Loucy (cell line): Measurements from ENCODE around the gene EZR.

Experiments used
- CTCF ChIP-seq: fragments of 200-600 bp; sonication (generic); conservative IDR thresholded peaks from 2 replicates; pipeline ENCODE4 v1.5.1; 2014; ENCODE audit warnings: mild to moderate bottlenecking, antibody characterized with exemption, low read length
- EZH2phosphoT487 ChIP-seq: fragments of 200-600 bp; IDR thresholded peaks from 2 replicates; pipeline ENCODE4 v1.6.1; 2018; ENCODE audit warnings: antibody characterized with exemption, mild to moderate bottlenecking, moderate library complexity, borderline replicate concordance

GRCh38 chr6:158744986-158745430, 74.2 kb downstream of the EZR start:
- no peak for TF ChIP-seq CTCF
- TF ChIP-seq EZH2phosphoT487, result no peak
